ENCODE data around the gene CNTNAP2.

CNTNAP2 gene

GRCh38 chr7:146698995-146699610 lies 582.5 kb downstream of the CNTNAP2 start:
- DNase-seq (ENCODE audit: low spot score) = no peak

- DNase-seq (ENCODE audit: low spot score) = no peak
Observed at GRCh38 chr7:146700015-146700560, 583.5 kb downstream of the CNTNAP2 start.

GRCh38 chr7:146701166-146701565 lies 584.6 kb downstream of the CNTNAP2 start:
- DNase-seq (ENCODE audit: low spot score) = no peak

GRCh38 chr7:146702898-146703297 lies 586.3 kb downstream of the CNTNAP2 start:
- DNase-seq (ENCODE audit: low spot score) = no peak

- no peak for DNase-seq (ENCODE audit: low spot score)
Observed at GRCh38 chr7:146709451-146710027, 592.9 kb downstream of the CNTNAP2 start.

- no peak for DNase-seq (ENCODE audit: low spot score)
Observed at GRCh38 chr7:146713205-146713604, 596.6 kb downstream of the CNTNAP2 start.

- DNase-seq (ENCODE audit: low spot score) = no peak
Observed at GRCh38 chr7:146713934-146714333, 597.3 kb downstream of the CNTNAP2 start.

- no peak for DNase-seq (ENCODE audit: low spot score)
Observed at GRCh38 chr7:146720195-146720594, 603.6 kb downstream of the CNTNAP2 start.

GRCh38 chr7:146722986-146723385 lies 606.4 kb downstream of the CNTNAP2 start:
- DNase-seq (ENCODE audit: low spot score) = no peak

GRCh38 chr7:146725520-146725919 lies 608.9 kb downstream of the CNTNAP2 start:
- DNase-seq (ENCODE audit: low spot score) = no peak

GRCh38 chr7:146728141-146728540 lies 611.5 kb downstream of the CNTNAP2 start:
- DNase-seq (ENCODE audit: low spot score) = no peak

GRCh38 chr7:146728611-146729010 lies 612.0 kb downstream of the CNTNAP2 start:
- DNase-seq (ENCODE audit: low spot score) = no peak

- no peak for DNase-seq (ENCODE audit: low spot score)
Observed at GRCh38 chr7:146731185-146731584, 614.6 kb downstream of the CNTNAP2 start.

- DNase-seq (ENCODE audit: low spot score) = no peak
Observed at GRCh38 chr7:146735992-146736391, 619.4 kb downstream of the CNTNAP2 start.

- DNase-seq (ENCODE audit: low spot score) = peak; percentile 19
Observed at GRCh38 chr7:146736446-146737190, 620.0 kb downstream of the CNTNAP2 start.

- no peak for DNase-seq (ENCODE audit: low spot score)
Observed at GRCh38 chr7:146740039-146740438, 623.4 kb downstream of the CNTNAP2 start.

GRCh38 chr7:146741911-146742310 lies 625.3 kb downstream of the CNTNAP2 start:
- no peak for DNase-seq (ENCODE audit: low spot score)

GRCh38 chr7:146754385-146754784 lies 637.8 kb downstream of the CNTNAP2 start:
- DNase-seq (ENCODE audit: low spot score) = no peak

- no peak for DNase-seq (ENCODE audit: low spot score)
Observed at GRCh38 chr7:146755585-146755984, 639.0 kb downstream of the CNTNAP2 start.

GRCh38 chr7:146764458-146764857 lies 647.9 kb downstream of the CNTNAP2 start:
- no peak for DNase-seq (ENCODE audit: low spot score)

- no peak for DNase-seq (ENCODE audit: low spot score)
Observed at GRCh38 chr7:146768957-146769356, 652.4 kb downstream of the CNTNAP2 start.

GRCh38 chr7:146772601-146773000 lies 656.0 kb downstream of the CNTNAP2 start:
- DNase-seq (ENCODE audit: low spot score) = peak; percentile 59

- DNase-seq (ENCODE audit: low spot score) = no peak
Observed at GRCh38 chr7:146773506-146773905, 656.9 kb downstream of the CNTNAP2 start.

All from NAMALWA (cell line).